ENCODE results near the gene DCUN1D2.

- TF ChIP-seq POLR2A (IDR thresholded peaks at IDR 0.05) = no peak
- TF ChIP-seq, protein P1, sequence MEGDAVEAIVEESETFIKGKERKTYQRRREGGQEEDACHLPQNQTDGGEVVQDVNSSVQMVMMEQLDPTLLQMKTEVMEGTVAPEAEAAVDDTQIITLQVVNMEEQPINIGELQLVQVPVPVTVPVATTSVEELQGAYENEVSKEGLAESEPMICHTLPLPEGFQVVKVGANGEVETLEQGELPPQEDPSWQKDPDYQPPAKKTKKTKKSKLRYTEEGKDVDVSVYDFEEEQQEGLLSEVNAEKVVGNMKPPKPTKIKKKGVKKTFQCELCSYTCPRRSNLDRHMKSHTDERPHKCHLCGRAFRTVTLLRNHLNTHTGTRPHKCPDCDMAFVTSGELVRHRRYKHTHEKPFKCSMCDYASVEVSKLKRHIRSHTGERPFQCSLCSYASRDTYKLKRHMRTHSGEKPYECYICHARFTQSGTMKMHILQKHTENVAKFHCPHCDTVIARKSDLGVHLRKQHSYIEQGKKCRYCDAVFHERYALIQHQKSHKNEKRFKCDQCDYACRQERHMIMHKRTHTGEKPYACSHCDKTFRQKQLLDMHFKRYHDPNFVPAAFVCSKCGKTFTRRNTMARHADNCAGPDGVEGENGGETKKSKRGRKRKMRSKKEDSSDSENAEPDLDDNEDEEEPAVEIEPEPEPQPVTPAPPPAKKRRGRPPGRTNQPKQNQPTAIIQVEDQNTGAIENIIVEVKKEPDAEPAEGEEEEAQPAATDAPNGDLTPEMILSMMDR (IDR thresholded peaks at IDR 0.05) = no peak
Measured at GRCh38 chr13:113415825-113416224, 74.7 kb downstream of the DCUN1D2 start.
